Fibroblast of skin of right quadriceps (primary cell): ENCODE measurements around the gene OLFML1.

Experiments used
- DNase-seq: peaks from one replicate; pipeline ENCODE4 v3.0.0-alpha.2; 2013

OLFML1 gene

DNA sequence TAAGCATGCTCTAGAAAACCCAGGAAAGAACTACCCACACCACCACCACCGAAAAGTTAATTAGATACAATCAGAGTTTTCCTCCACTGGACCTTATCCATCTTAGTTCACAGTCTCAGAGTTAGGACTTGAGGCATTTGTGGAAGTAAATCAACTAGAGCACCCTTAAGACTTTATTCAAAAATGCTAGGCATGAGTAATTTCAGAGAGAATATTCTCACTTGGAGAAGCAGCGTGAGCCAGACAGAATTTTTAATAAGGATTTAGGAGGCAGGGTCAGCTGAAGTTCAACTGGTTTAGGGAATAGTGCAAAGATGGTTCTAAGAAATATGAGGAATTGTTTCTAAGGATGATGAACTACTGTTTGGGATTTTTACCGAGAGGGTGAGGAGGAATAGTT, 1.2 kb upstream of the OLFML1 start:
- DNase-seq = no peak

DNA sequence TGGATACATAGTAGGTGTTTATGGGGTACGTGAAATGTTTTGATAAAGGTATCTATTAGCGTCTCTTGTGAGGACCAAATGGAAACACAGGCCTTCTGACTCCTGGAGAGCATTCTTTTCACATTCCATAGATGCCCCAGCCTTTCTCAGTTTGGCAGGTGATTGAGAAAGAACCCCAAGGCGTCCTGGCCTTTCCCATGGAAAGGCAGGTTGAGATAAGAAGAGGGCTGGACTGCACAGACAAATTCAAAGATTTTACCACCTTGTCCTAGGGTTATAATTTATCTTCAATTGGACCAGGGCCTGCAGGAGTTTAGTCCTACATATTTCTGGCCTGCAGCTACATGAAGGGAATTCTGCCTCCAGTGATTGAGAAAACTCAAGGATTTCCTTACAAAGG, 661 bp upstream of the OLFML1 start:
- peak; percentile 7 for DNase-seq

DNA sequence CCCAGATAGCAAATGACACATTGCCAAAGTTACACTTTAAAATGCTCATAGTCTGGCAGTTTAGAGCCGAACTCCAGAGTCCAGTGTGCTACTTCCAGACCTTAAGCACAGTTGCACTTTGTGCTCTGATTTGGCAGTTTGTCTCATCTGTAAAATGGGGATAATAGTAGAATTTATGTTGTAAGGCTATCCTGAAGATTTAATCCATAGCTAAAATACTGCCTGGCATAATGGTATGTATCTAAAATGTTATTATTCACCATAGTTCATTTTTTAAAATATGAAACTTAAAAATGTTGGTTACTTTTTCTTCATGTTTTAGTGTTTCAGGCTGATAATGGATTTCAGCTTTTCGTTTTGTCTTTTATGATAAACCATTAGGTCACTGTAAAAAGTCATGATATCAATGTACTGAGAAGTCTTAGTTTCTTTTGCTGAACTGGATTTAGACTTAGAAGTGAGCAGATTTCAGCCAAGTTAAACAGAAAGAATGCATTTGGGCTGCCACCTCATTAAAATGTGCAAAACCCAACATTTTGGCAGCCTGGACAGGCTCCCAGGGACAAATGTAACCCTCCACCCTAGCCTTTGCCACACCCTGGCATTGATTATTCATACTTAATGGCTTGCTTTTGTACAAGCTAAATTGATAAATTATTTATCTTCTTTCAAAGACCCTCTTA, 933 bp downstream of the OLFML1 start:
- no peak for DNase-seq

DNA sequence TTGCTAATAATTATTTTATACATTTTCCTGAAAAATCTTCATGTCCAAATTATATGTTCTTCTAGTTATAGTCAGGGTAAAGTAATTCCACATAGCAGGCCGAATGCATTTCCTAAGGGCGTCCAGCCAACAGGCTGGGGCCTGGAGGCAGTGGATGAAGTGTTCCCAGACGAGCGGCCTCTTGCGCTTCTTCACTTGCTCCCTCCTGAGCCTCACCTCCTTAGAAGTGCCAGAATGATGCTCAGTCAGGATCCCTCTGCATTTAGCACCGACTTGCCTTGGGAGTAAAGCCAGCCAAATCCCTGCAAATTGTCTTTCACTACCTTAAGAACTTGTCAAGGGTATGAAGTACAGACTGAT, 1.5 kb downstream of the OLFML1 start:
- DNase-seq = peak; percentile 18

DNA sequence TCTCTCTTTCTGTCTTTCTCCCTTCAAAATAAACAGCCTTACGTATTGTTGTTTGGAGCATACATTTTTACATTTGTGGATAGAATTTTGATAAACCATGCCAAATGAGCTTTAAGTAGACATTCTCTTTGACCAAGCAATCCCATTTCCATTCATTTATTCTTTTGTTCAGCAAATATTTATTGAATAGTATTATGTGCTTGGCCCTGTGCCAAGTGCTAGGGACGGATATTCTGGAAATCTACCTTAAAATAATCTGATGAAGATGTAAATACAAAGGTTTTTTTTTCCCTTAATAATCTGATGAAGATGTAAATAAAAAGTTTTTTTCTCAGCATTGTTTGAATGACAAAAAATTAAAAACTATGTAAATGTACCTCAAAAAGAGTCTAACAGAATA, 2.1 kb downstream of the OLFML1 start:
- DNase-seq = no peak

DNA sequence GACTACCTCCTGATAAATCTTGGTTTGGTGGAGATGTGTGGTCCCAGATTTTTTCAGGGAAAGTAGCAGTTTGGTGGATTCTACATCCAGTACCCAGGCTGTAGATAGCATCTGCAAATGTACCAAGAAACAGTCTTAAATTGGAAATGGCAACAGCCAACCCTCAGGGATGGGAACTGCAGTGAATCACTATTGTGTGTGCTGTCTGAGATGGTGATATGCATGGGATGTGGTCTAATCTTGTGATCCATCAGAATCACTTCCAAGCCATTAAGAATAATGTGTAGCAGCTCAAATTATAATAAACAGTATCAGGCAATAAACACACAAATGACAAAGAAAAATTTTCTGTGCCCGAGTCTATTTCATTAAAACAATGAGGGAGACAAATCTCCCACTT, 3.4 kb downstream of the OLFML1 start:
- no peak for DNase-seq

DNA sequence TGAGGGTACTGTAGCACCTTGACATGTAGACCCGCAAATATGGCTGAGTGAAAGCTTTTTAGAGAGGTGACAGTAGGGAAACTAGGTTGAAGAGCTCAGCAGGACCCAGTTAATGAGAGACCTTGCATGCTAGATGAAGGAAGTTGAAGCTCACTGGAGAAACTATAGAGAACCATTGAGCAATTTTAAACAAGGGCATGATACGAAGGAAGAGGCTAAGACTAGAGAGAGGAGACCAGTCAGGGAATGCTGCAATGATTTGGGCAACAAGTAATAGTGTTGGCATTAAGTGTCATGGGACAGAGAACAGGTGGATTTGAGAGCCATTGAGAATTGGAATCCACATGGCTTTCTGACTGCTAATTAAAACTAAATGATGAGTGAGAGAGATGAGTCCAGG, 4.1 kb downstream of the OLFML1 start:
- no peak for DNase-seq

DNA sequence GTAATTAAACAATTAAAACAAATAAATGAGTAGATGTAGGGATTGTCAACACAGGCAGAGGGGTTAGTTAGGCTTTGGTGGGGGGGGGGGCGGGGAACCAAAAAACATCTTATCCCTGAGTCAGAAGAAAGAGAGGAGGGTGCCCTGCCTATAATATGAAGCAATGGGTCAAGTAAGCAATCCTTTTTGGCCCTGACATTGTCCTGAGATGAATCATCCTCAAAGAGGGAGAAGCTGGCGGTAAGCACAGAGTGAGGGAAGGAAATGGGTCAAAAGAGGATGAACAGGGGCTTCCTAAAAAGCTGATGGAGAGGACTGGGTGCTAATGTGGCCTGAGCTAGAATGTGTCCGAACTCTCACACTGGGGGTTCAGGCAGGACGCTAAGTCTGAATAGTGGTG, 4.7 kb downstream of the OLFML1 start:
- peak; percentile 62 for DNase-seq

DNA sequence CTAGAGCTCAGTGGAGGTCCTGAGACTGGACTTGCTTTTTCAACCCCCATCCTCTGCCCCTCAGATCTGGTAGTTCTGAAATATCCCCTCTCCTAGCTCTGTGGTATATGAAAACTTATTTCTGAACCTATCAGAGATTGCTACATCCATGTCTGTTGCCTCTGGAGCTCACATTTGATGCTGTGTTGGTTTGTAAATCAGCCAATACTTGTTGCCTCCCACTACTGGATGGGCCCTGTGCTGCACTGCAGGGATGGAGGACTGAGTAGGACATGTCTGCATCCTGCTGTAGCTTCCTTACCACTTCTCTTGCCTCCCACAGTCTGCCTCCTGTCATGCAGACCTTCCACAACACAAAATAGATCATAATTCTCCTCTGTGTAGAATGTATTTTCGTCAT, 5.2 kb downstream of the OLFML1 start:
- DNase-seq = no peak

DNA sequence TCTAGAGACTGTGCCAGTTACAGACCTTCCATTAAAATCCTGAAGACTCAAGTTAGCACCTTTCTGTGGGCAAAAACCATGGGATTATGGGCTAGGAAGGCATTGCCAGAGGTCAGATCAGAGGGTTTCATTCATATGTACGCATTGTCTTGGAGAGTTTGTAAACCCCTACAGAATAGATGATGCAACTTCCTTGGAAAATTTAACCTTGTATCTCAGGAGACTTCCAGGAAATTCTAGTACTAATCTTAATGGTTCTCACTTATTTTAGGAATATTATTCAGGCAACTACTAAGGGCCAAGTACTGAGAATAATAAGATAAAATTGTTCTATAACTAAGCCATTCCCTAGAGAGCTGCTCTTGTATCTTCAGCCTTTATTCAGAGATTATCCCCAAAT, 6.9 kb downstream of the OLFML1 start:
- no peak for DNase-seq

DNA sequence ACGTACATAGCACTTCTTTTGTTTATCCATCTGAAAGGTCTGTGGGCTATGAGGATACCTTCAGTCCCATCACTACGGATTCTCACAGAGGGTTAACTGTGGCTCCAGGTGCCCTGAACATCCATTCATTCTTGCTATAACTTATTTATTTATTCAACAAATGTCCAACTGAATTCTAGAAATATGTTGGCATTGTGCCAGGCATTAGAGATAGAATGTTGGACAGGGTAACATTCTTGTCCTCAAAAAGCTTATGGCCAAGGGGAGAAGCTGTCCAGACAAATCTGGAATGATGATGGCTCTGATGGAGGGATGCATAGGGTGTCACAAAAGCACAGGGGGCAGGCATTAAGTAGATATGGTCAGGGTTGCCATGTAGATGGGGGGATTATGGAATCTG, 8.4 kb downstream of the OLFML1 start:
- DNase-seq = no peak

DNA sequence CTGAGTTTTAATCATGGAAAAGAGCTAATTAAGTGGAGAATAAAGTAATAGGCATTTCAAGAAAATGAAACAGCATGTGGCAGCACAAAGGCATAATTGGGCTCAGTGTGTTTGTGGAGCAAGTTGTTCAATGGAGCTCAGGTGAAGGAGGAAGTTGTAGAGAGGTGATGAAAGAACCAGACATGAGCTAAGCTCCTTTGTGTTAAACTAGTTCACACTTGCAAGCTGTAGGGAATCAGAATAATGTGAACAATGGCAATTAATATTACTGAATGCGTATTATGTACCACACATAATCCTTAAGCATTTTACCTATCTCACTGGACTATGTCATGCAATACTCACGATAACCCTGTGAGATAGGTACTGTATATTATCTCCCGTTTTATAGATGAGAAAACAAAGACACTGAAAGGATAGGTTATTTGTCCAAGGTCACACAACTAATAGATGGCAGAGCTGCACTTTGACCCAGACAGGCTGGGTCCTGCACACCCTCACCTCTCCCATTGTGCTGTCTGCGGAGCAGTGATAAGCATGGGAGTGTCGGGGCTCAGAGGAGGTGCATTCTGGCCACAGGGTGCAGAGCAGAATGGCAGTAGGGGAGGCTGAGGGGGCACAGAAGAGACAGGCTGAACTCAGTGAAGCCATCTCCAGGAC, 8.9 kb downstream of the OLFML1 start:
- no peak for DNase-seq

DNA sequence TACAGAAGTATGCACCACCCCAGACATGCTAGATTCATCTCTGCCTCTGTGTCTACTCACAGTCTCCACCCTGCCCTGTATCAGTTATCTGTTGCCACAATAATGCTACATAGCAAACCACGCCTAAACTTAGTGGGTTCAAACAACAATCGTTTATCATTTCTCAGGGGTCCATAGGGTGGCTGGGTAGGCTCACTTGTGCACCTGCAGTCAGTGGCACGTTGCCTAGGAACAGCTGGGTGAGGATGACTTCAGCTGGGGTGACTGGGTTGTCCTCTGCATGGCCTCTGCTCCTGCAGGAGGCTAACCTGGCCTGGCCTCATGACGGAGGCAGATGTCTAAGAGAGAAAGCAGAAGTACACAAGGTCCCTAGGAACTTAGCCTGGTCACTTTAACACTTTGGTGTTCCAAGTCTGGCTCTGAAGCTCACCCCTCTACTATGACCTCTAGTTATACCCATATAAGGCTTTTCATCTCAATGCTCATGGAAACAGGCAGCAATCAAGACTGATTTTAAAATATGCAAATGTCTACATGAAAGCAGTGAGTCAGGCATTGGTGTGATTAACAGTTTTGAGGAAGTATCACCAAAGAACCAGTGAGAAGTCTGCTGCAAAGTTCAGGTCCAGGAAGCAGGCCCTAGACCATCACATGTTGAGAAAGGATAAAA, 10.7 kb downstream of the OLFML1 start:
- DNase-seq = no peak

DNA sequence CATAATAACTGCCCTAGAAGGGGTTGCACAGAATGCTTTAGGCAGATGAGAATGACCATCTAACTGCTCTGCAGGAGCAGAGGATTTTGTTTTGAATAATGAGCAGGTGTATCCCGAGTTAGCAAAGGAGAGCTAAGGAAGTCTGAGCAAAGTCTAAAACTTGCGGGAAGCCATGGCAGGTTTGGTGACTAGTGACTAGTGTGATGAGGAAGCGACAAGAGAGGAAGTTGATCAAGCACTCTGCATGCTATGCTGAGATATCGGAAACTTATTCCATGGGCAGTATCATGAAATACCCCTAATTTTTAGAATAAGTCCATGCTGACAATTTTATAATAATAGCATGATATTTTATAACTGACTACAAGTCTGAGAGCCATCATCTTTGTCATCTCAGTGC, 12.9 kb downstream of the OLFML1 start:
- DNase-seq = no peak

DNA sequence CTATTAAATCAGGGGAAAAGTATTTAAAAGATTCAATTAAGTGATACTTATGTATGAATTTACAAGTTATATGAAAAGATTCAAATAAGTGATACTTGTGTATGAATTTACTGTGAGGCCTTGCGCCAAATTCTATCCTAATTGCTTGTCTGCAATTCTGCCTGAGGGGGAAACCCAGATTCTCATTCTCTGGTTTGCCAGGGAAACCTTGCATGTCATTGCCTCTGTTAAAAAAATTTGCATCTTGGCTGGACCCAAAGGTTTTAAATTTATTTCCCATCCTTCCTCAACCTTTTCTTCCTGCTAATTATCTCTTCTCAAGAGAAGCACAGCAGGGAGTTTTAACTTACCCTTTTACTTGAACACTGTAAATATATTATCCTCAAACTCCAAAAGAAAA, 13.8 kb downstream of the OLFML1 start:
- DNase-seq = no peak

DNA sequence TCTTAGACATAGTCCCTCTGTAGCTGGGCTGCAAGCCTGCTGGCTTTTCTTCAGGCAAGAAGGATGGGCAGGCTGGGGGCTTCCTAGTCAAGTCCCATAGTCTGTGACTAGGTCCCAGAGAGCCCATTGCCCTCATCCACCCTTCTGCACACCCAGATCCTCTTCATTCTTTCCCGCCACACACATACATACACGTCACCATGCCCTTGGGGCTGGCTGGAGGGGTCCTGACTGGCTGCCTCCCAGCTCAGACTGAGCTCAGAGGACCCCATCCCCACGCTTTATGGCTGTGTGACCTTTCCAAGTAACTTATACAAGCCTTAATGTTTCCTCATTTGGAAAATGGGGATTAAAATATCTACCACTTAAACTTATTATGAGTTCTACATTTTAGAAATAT, 14.9 kb downstream of the OLFML1 start:
- DNase-seq = no peak

DNA sequence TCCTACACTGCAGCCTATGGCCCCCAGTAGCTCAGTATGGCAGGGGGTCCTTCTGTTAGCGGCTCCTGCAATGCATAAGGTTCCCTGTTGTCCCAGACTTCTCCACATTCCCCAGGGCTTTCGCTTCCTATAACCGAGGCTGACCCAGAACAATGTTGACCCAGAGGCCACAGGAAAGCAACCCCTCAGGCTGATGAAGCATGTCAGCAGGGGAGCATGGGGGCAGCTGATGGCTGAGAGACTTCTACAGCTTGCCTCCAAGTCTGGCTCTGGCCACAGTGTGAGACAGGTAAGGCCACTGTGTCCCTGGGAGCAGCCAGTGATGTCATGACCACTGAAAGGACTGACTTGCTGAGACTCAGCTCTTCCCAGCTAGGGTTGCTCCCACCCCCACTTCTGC, 15.9 kb downstream of the OLFML1 start:
- no peak for DNase-seq

DNA sequence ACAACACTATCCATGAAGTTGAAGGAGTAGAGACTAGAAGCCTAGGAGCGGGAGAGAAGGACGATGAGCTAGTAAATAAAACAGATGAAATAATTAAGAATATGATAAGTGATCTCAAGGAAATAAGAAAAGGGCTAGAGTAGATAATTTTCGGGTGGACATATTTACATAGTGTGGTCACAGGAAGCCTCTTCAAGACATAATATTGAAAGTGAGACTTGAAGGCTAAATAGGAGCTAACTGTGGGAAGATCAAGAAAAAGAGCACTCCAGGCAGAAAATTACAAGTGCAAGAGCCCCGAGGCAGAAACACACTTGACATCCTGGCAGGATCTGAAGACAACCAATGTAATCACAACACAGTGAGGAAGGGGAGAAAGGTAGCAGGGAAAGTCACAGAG, 16.6 kb downstream of the OLFML1 start:
- DNase-seq = no peak

DNA sequence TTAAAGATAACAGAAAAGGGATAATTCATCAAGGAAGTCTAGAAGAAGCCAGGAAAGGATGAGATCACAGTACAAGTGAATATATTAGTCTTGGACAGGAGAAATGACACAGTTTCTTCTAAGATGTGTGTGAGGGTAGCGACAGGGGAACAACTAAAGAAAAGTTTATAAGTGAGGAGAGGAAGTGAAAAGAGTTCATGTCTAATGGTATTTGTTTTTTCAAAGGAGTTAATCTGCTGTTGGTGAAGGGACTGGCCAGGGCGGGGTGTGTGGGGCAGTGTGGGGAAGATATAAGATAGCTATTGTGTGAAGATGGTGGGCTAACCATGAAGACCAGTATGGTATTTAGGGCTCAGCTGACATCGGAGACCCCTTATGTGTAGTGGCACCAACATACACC, 20.9 kb downstream of the OLFML1 start:
- DNase-seq = no peak

DNA sequence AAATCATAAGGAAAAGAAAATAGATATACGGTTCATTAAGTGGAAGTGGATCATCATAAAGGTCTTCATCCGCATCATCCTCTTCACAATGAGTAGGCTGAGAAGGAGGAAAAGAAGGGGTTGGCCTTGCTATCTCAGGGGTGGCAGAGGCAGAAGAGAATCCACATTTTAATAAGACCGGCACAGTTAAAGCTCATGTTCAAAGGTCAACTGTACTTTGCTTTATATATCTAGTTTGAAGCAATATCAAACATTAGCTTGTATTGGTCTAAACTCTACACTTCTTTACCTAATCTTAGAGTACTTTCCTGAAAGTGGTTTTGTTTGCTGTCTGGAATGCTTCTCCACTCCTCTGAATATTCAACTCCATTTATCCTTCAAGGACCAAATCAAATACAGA, 22.8 kb downstream of the OLFML1 start:
- no peak for DNase-seq

DNA sequence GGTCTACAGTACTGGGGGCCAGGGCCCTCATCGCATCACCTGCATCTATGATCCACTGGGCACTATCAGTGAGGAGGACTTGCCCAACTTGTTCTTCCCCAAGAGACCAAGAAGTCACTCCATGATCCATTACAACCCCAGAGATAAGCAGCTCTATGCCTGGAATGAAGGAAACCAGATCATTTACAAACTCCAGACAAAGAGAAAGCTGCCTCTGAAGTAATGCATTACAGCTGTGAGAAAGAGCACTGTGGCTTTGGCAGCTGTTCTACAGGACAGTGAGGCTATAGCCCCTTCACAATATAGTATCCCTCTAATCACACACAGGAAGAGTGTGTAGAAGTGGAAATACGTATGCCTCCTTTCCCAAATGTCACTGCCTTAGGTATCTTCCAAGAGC, 24.7 kb downstream of the OLFML1 start:
- no peak for DNase-seq

DNA sequence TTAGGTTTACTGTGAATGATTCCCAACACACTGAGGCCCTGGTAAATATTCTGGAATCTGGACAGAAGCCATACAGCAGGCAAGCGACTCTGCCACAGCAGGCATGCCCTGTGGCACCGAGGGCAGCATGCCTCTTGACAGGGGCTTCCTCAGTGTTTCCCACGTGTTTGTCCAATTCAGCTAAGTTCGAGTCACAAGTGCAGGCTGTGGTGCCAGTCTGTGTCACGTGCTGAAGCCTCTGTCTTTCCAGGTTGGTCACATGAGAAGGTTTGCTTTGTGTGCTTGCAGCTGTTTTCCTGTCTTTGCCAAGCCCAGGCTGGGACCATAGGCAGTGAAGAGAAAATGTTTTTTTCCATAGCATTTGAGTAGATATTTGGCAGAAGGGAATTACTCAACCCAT, 26.1 kb downstream of the OLFML1 start:
- no peak for DNase-seq

DNA sequence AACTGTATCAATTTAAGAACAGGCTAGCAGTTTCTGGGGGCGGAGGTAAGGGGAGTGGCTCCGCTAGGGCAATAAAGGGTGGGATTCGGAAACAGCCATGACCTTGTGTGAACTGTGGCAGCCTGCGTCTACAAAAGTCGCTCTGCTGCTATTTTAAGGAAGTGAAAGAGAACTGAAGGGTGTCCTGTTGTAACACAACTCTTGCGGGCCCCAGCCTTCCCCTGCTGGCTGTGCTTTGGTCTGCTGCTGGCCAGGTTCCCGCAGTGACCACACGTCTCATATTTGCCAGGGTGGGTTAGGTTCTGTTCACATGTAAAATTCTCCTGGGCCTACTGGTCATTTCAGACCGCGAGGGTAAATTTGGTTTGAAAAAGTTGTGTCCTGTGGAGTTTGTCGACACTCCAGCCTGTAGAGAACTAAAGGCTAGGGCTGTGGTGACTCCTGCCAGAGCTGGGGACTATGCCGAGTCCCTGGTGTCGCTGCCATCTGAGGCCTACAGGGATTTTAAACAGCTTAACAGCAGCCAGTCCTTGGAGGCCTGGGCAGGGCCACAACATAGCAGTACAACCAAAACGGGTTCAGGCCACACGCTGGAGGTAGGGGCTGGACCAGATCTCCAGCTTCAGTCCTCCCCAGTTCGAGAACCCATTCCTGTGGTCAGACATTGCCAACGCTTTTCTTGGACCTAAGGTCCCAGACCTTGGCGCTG, 27.4 kb downstream of the OLFML1 start:
- no peak for DNase-seq
